GM12878 (cell line): ENCODE data around the gene PPP1R14B. TPM values are rescaled to one million over a fixed set of nuclear protein-coding genes. Genes with fewer than 3 reads are reported as not detected.

Experiments used
- CHD4 ChIP-seq: fragments of 200-600 bp; sonication (generic); IDR thresholded peaks from 2 replicates; pipeline ENCODE4 v1.6.1; 2016; ENCODE audit warnings: mild to moderate bottlenecking
- CREB1 ChIP-seq: IDR thresholded peaks from 2 replicates; pipeline ENCODE4 v1.6.1; 2012; ENCODE audit warnings: low read depth, mild to moderate bottlenecking, inconsistent platforms
- CUX1 ChIP-seq: IDR thresholded peaks from 2 replicates; pipeline ENCODE4 v1.6.1; 2012; ENCODE audit warnings: improper control_type of control experiment, low read depth, low read length; ENCODE audit not compliant: insufficient replicate concordance
- EGR1 ChIP-seq, 2 experiments: IDR thresholded peaks; 1 replicate in 1 of 2; 2 replicates in 1 of 2; pipeline ENCODE4 v1.6.1; 2011 to 2012; ENCODE audit warnings: low read depth in 2 of 2, low read length in 2 of 2, borderline replicate concordance in 1 of 2, mild to moderate bottlenecking in 1 of 2, moderate library complexity in 1 of 2
- HCFC1 ChIP-seq: fragments of 150-350 bp; IDR thresholded peaks from 2 replicates; pipeline ENCODE4 v1.6.1; 2014; ENCODE audit warnings: low read length
- JUND ChIP-seq: IDR thresholded peaks from 2 replicates; pipeline ENCODE4 v1.6.1; 2012; ENCODE audit warnings: low read depth, mild to moderate bottlenecking, low read length, improper control_type of control experiment, moderate library complexity
- MLLT1 ChIP-seq: fragments of 450-650 bp; IDR thresholded peaks from 2 replicates; pipeline ENCODE4 v1.6.1; 2016; ENCODE audit warnings: mild to moderate bottlenecking
- NR2F1 ChIP-seq: fragments of 450-650 bp; conservative IDR thresholded peaks from 2 replicates; pipeline ENCODE4 v1.6.1; 2017; ENCODE audit warnings: mild to moderate bottlenecking
- REST ChIP-seq: IDR thresholded peaks from 2 replicates; pipeline ENCODE4 v1.6.1; 2012; ENCODE audit warnings: mild to moderate bottlenecking, low read depth, low read length
- RFX5 ChIP-seq: IDR thresholded peaks from 2 replicates; pipeline ENCODE4 v1.6.1; 2011; ENCODE audit warnings: low read depth, low read length, improper control_type of control experiment
- SIX5 ChIP-seq: IDR thresholded peaks from 2 replicates; pipeline ENCODE4 v1.6.1; 2011; ENCODE audit warnings: mild to moderate bottlenecking, low read depth, low read length, moderate library complexity; ENCODE audit not compliant: severe bottlenecking
- SMC3 ChIP-seq: IDR thresholded peaks from 2 replicates; pipeline ENCODE4 v1.6.1; 2011; ENCODE audit warnings: low read length, improper control_type of control experiment, borderline replicate concordance
- SP1 ChIP-seq: IDR thresholded peaks from one replicate; pipeline ENCODE4 v1.6.1; 2011; ENCODE audit warnings: low read depth, low read length
- TBL1XR1 ChIP-seq: IDR thresholded peaks from 2 replicates; pipeline ENCODE4 v1.6.1; 2012; ENCODE audit warnings: low read depth, low read length, improper control_type of control experiment
- ZBTB4 ChIP-seq: fragments of 450-650 bp; formaldehyde crosslinking; IDR thresholded peaks from 2 replicates; pipeline ENCODE4 v1.4.0; 2022; ENCODE audit warnings: mild to moderate bottlenecking, moderate library complexity
- ZNF622 ChIP-seq: fragments of 450-650 bp; IDR thresholded peaks from 2 replicates; pipeline ENCODE4 v1.6.1; 2017; ENCODE audit warnings: mild to moderate bottlenecking, inconsistent platforms
- polyA plus RNA-seq, 11 experiments: library from polyadenylated mRNA; depleted of rRNA in 4 of 11; unstranded in 6 of 11; stranded (reverse) in 5 of 11; fragments of >200 nt; fragmentation: Nextera tagmentation in 4 of 11; fragmentation: Illumina TruSeq in 1 of 11; extraction: Ambion mirVana in 4 of 11; extraction: Trizol in 1 of 11; gene quantifications; 1 replicate in 1 of 11; 2 replicates in 10 of 11; pipeline versions ENCODE4 v1.2.1 to v1.2.3, GENCODE V29; 2011 to 2016; ENCODE audit warnings: inconsistent platforms in 2 of 11, missing spikeins in 2 of 11, low read depth in 1 of 11
- total RNA-seq, 4 experiments: library from RNA; depleted of rRNA in 3 of 4; stranded (reverse); fragments of >200 nt in 3 of 4; fragmentation: Illumina TruSeq in 1 of 4; extraction: Trizol in 1 of 4; gene quantifications; 2 replicates each; pipeline versions ENCODE4 v1.2.1 to v1.2.3, GENCODE V29; 2013 to 2021

PPP1R14B gene
- total and polyA plus RNA-seq, 10 of the 15 experiments (the other 5 are each of a cell fraction or from before 2014, with no cell fraction given) = 8.4 to 283 (median 124) TPM

GRCh38 chr11:64251016-64251752 lies 4.4 kb upstream of the PPP1R14B start, which contains the start of gene PLCB3 (continued):
- TF ChIP-seq SP1 (peak; percentile 47), SMC3 (no peak; the same call in 1 of the 2 replicates), HCFC1 (no peak), CUX1 (no peak), REST (no peak), CHD4 (no peak), EGR1 (IDR thresholded peaks at IDR 0.05; ENCODE audit: borderline replicate concordance in 1 of 2, low read depth in 2 of 2, low read length in 2 of 2) (peak in 1 of 2 experiments; percentile 40; a peak in 1 of 3 replicates), JUND (no peak), ZNF622 (no peak), TBL1XR1 (no peak), RFX5 (no peak), CREB1 (no peak), ZBTB4 (no peak), MLLT1 (0 out of 2 replicates have a peak, but pooled peaks have one; percentile 21), SIX5 (no peak), NR2F1 (peak; percentile 32; the same call in 1 of the 2 replicates)
